Activated CD8-positive, alpha-beta memory T cell treated with anti-CD3 and anti-CD28 coated beads, Interleukin-2, amount 50 U/mL, for 1 hour (primary cell): ENCODE results near the gene PSMB10.
"Not testable (repeated sequence)": the region's sequence is repeated elsewhere in the genome, so short reads cannot be mapped to it uniquely, and the experiment has no call there.

Experiments used
- DNase-seq: peaks from one replicate; pipeline ENCODE4 v3.0.0-alpha.2; 2020; ENCODE audit errors: extremely low read depth

The PSMB10 gene

DNA sequence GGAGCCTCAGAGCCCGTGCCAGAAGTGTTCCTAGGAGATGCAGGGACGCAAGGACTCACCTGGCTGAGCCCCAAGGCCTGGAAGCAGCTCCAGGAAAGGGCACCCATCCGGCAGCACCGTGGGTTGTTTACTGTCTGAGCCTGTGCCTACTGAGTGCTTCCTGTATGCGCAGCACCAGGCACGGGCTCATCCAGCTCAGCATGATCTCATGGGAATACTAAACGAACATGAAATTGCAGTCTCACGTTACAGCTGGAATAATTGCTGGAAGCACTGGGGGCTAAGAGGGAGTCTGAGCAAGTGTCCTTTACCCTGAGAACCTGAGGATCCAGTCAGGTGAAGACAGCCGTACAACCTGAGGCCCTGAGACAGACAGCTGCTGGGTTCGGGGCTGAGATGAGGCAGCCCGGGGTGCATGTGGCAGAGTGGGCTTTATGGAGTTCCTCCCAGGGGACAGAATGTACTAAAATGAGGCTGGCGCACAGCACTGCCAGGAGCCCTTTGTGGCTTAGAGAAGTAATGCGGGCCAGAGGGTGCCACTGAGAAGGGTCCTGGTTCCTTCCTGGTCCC lies 10.4 kb downstream of the PSMB10 start:
- no peak for DNase-seq

GRCh38 chr16:67924140-67924906 lies 12.3 kb downstream of the PSMB10 start:
- no peak for DNase-seq

- no peak for DNase-seq
These were observed 13.1 kb downstream of the PSMB10 start for GRCh38 chr16:67923414-67924116.

- DNase-seq: no peak
These were observed 13.9 kb downstream of the PSMB10 start for GRCh38 chr16:67922740-67923139.

- no peak for DNase-seq
These were observed 14.4 kb downstream of the PSMB10 start for GRCh38 chr16:67922221-67922620.

GRCh38 chr16:67919622-67920221 lies 16.9 kb downstream of the PSMB10 start:
- no peak for DNase-seq

DNA sequence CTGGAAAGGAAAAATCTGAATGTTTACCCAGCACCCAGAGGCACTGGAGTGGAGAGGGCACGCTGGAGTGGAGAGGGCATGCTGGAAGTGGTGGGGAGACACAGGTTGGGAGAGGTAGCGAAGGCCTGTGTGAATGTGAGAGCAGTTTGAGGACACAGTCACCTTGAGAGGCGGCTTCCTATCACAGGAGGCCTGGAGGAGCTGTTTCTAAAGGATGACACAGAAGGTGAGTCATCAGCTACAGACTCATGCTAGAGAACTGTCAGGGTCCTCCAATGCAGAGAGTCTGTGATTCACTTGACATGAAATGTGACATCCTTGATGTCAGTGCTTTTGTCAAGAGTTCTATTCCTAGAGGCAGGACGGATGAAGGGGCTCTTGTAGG lies 18.8 kb downstream of the PSMB10 start:
- no peak for DNase-seq

DNA sequence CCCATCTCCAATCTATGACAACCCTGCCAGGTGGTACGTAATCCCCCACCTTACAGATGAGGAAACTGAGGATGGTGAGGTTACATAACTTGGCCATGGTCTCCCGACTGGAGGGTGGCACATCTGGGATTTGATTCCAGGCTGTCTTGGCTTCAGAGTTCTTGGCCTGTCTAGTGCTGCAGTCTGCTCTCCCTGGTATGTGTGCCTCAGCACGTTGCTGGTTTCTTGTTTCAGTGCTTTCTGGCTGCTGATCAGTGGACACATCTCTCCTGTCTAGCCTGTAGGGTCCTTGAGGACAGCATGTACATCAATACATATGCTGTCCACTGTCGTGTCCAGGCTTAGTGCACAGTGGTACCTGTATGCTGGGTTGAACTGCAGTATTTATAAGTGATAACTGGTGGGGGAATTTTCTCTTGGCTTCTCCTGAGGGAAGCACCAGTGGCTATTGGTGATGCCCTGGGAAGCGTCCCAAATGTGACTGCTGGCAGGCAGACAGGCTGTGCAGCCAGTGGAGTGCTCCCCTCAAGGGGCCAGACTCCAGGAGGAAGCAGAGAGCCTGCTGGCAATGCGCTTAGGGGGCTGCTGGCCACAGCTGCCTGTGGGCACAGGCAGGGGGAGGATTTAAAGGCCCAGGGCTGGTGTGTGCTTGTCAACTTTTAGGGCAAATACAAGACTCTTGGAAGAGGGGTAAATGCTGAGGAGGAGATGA lies 19.4 kb downstream of the PSMB10 start:
- DNase-seq: no peak

DNA sequence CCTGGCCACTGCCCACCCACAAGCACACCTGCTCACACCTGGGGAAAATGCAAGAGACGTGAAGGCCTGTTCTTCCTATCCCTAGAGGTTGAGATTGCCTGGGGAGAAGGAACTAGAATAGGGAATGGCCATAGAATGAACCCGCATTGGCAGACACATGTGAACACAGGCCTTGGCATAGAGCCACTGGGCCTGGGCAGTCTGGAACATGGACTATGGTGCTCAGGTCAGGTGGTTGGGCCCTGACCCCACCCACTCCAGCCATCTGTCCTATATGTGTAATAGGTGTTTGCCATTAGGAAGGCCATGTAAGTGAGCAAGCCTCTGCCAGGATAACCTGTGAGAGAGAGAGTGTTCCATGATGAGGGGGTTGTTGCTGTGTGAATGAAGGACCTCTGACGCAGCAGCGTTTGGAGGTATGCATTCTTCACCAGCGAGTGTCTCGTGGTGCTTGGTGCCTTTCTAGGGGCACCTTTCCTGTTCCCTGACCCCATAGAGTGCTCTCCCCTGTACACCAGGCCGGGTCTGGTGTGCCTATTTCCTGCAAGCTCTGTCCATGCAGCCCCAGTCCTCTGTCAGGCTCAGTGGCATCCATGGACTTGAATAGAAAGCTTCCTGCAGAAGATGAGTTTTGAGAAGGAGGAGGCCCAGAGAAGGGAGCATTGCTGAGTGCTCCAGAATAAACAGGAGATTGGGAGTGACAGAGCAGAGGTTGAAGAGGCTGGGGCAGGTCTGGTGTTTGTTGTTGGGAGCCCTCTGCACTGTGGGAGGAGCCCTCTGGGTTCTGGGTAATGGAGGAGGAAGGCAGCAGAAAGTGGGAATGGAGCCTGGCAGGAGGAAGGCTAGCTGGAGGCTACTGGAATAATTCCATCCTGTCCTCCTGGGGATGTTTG lies 20.6 kb downstream of the PSMB10 start:
- no peak for DNase-seq

DNA sequence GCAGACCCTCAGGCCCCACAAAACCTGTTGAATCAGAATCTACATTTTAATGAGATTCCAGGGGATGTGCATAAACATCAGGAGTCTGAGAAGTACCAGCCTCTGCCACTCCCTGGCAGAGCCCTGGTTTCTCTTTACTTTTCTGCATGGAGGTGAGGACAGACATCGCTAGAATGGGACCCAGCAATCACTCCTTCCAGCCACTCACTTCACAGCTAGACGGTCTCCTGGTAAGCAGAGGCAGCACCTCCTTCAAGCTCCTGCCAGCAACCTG lies 21.2 kb downstream of the PSMB10 start:
- DNase-seq: not testable (repeated sequence)

- no peak for DNase-seq
These were observed 21.7 kb downstream of the PSMB10 start for GRCh38 chr16:67914758-67915495.

GRCh38 chr16:67910158-67910557 lies 26.5 kb downstream of the PSMB10 start:
- no peak for DNase-seq

DNA sequence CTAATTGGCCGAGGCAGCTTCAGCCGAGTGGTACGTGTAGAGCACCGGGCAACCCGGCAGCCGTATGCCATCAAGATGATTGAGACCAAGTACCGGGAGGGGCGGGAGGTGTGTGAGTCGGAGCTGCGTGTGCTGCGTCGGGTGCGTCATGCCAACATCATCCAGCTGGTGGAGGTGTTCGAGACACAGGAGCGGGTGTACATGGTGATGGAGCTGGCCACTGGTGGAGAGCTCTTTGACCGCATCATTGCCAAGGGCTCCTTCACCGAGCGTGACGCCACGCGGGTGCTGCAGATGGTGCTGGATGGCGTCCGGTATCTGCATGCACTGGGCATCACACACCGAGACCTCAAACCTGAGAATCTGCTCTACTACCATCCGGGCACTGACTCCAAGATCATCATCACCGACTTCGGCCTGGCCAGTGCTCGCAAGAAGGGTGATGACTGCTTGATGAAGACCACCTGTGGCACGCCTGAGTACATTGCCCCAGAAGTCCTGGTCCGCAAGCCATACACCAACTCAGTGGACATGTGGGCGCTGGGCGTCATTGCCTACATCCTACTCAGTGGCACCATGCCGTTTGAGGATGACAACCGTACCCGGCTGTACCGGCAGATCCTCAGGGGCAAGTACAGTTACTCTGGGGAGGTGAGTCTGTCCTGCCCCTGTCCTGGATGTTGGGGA lies 27.5 kb downstream of the PSMB10 start:
- DNase-seq: no peak

GRCh38 chr16:67907397-67908180 lies 29.1 kb downstream of the PSMB10 start:
- no peak for DNase-seq

GRCh38 chr16:67902831-67903230 lies 33.8 kb downstream of the PSMB10 start:
- no peak for DNase-seq

DNA sequence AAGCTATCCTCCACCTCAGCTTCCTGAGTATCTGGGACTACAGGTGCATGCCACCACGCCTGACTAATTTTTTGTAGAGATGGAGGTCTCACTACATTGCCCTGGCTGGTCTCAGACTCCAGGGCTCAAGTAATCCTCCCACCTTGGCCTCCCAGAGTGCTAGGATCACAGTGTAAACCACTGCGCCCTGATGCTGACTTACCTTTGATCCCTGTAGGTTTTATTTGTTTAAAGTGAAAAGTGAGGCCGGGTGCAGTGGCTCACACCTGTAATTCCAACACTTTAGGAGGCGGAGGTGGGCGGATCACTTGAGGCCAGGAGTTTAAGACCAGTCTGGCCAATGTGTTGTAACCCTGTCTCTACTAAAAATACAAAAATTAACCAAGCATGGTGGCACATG lies 34.9 kb downstream of the PSMB10 start:
- no peak for DNase-seq

- no peak for DNase-seq
These were observed 39.4 kb downstream of the PSMB10 start for GRCh38 chr16:67897231-67897630.

DNA sequence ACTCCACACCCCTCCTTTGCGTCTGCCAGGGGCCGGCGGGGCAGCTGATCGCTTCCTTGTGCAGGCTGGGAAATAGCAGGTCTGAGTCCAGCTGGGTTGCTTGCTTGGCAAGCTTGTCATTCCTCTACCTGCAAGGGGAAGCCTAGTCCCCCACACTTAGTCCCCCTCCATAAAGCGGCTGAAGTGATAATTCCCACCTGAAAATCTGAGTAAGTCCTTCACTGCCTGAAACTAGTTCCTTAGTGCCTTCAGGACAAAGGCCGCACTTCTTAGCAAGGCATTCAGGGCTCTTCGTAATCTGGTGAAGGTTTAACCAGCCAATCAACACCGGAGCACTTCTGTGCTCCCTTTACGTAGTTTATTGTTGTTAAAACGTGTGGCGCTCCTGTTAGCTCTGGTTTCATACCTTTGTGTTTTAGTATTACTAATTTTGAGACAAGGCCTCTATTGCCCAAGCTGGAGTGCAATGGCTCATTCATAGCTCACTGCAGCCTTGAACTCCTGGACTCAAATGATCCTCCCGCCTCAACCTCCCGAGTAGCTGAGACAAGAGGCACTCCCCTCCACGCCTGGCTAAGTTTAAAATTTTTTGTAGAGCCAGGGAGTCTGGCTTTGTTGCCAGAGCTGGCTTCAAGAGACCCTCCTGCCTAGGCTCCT lies 42.8 kb downstream of the PSMB10 start:
- no peak for DNase-seq
